Measurements from ENCODE around the gene CASTOR1. TPM values are rescaled to one million over a fixed set of nuclear protein-coding genes. Genes with fewer than 3 reads are reported as not detected.

CASTOR1 gene
- 10 to 100 TPM; 19.4 to 20.0 TPM for total RNA-seq

GRCh38 chr22:30289141-30289979 lies at the start of gene CASTOR1:
Gene CASTOR1 (minus strand): TSS chr22:30289505. CDS start chr22:30289497, 8 bp downstream.

GRCh38 chr22:30326706-30327362 lies 37.5 kb upstream of the CASTOR1 start, which contains the start of gene TBC1D10A:
Gene TBC1D10A (minus strand): TSS chr22:30326941. CDS start chr22:30326881, 60 bp downstream.

GRCh38 chr22:30266445-30267381 lies 22.6 kb downstream of the CASTOR1 start, which contains the start of gene OSM:
Gene OSM (minus strand): TSS chr22:30266851. CDS start chr22:30266799, 52 bp downstream.

GRCh38 chr22:30245985-30246813 lies 43.1 kb downstream of the CASTOR1 start, which contains the start of gene LIF:
Gene LIF (minus strand): TSS chr22:30246759. CDS start chr22:30246695, 64 bp downstream.

Other genes starting within 250 kb of the CASTOR1 start
- not detected for gene HORMAD2, start 209.0 kb downstream of the CASTOR1 start, total RNA-seq
- gene LIF, start 42.7 kb downstream of the CASTOR1 start, total RNA-seq, result 100 to 1,000 TPM; 100 to 102 TPM
- gene OSM, start 22.7 kb downstream of the CASTOR1 start, total RNA-seq, result 10 to 100 TPM; 72.0 to 74.5 TPM
- 10 to 100 TPM; 50.4 to 50.9 TPM for gene TBC1D10A, start 37.4 kb upstream of the CASTOR1 start, total RNA-seq
- gene SF3A1, start 67.4 kb upstream of the CASTOR1 start, total RNA-seq, result 100 to 1,000 TPM; 217 to 233 TPM
- 1 to 10 TPM; 3.3 to 4.2 TPM for gene CCDC157, start 67.5 kb upstream of the CASTOR1 start, total RNA-seq
- 1 to 10 TPM; 8.6 to 9.2 TPM for gene RNF215, start 97.9 kb upstream of the CASTOR1 start, total RNA-seq
- gene SEC14L2, start 107.5 kb upstream of the CASTOR1 start, total RNA-seq, result 1 to 10 TPM; 7.7 to 9.4 TPM
- 10 to 100 TPM; 51.7 to 55.4 TPM for gene MTFP1, start 136.3 kb upstream of the CASTOR1 start, total RNA-seq
- under 1 TPM in 1 of 2 experiments, not detected in 1; 0.10 TPM for gene SEC14L3, start 182.5 kb upstream of the CASTOR1 start, total RNA-seq
- not detected for gene SEC14L4, start 216.2 kb upstream of the CASTOR1 start, total RNA-seq

Measured in activated naive CD4-positive, alpha-beta T cell treated with anti-CD3 and anti-CD28 coated beads, Interleukin-2, amount 10 ng/mL, durations not matched to agents 5 hours and 36 hours (primary cell).